Stomach (tissue), 4 donors: Measurements from ENCODE around the gene MACROH2A1.

ENCODE experiments used
- EP300 ChIP-seq: sonication (generic); formaldehyde crosslinking; IDR thresholded peaks from one replicate; pipeline ENCODE4 v1.6.1; 2017; ENCODE audit warnings: antibody characterized with exemption
- POLR2A ChIP-seq, 4 donors: fragments of 450-650 bp; IDR thresholded peaks; one replicate each; pipeline ENCODE4 v1.6.1; 2016; ENCODE audit warnings: antibody characterized with exemption in 4 of 4, control low read depth in 2 of 4, mild to moderate bottlenecking in 1 of 4, moderate library complexity in 1 of 4
- TF ChIP-seq, protein P1 (sequence below), 7 experiments: fragments of 450-650 bp in 4 of 7; fragments of 200-600 bp in 3 of 7; sonication (generic) in 3 of 7; IDR thresholded peaks; one replicate each; pipeline ENCODE4 v1.5.1; 2016 to 2019; ENCODE audit warnings: antibody characterized with exemption in 7 of 7, control low read depth in 2 of 7, mild to moderate bottlenecking in 1 of 7

DNA sequence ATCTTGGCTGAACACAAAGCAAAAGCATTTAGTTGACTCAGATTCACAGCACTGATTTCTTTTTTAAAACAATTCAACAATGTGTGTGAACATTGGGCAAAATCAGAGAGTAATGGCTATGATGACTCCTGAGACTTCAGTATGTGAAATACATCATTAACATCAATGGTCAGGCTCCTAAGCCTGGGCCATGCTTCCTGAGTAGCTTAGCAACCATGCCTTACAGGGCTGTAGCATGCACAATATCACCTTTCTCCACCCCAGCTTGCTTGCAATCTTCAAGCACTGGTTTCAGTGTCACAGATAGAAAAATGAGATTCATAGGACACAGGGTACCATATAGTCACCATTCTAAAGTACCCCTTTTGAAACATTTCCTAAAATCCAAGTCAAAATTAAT is 41.3 kb downstream of the MACROH2A1 start:
- no peak for TF ChIP-seq EP300
- TF ChIP-seq, protein P1, sequence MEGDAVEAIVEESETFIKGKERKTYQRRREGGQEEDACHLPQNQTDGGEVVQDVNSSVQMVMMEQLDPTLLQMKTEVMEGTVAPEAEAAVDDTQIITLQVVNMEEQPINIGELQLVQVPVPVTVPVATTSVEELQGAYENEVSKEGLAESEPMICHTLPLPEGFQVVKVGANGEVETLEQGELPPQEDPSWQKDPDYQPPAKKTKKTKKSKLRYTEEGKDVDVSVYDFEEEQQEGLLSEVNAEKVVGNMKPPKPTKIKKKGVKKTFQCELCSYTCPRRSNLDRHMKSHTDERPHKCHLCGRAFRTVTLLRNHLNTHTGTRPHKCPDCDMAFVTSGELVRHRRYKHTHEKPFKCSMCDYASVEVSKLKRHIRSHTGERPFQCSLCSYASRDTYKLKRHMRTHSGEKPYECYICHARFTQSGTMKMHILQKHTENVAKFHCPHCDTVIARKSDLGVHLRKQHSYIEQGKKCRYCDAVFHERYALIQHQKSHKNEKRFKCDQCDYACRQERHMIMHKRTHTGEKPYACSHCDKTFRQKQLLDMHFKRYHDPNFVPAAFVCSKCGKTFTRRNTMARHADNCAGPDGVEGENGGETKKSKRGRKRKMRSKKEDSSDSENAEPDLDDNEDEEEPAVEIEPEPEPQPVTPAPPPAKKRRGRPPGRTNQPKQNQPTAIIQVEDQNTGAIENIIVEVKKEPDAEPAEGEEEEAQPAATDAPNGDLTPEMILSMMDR (IDR thresholded peaks at IDR 0.05): no peak
- no peak for TF ChIP-seq POLR2A (IDR thresholded peaks at IDR 0.05)
